ENCODE measurements around the gene TMEM250.

GRCh38 chr9:136100700-136101614 lies 17.7 kb downstream of the TMEM250 start:
- TF ChIP-seq CTCF (conservative IDR thresholded peaks at IDR 0.05; ENCODE audit: low read depth, low read length) (no peak), POLR2A (IDR thresholded peaks at IDR 0.05; ENCODE audit: low read depth, low read length) (no peak), NFE2L2 (IDR thresholded peaks at IDR 0.05; ENCODE audit: low read depth, low read length) (no peak), MAFK (IDR thresholded peaks at IDR 0.05; ENCODE audit: low read depth, low read length) (no peak), RCOR1 (IDR thresholded peaks at IDR 0.05; ENCODE audit: insufficient replicate concordance, low read length) (no peak), RFX5 (IDR thresholded peaks at IDR 0.05; ENCODE audit: low read depth, low read length) (no peak)

All from IMR-90 (cell line).